Measurements from ENCODE around the gene CEBPG. TPM values are rescaled to one million over a fixed set of nuclear protein-coding genes. Genes with fewer than 3 reads are reported as not detected.

CEBPG gene
- total RNA-seq, 2 experiments from 2014 or later = 30.0 to 31.4 TPM

- no peaks in the 10 kb centered on the region for H3K27me3 Mint-ChIP-seq
- no peak overlapping the region for H3K4me3 Mint-ChIP-seq
- no peak overlapping the region for H3K27ac Mint-ChIP-seq
- CTCF ChIA-PET = no interaction called here
- H3K4me1 Mint-ChIP-seq = no peaks in the 10 kb centered on the region
- DNase-seq = no peak
- POLR2A ChIA-PET = no interaction called here
- H3K36me3 Mint-ChIP-seq (ENCODE audit: low read depth) = no peaks in the 10 kb centered on the region
- no peaks in the 10 kb centered on the region for H3K9me3 Mint-ChIP-seq
These were observed 37.4 kb downstream of the CEBPG start for GRCh38 chr19:33410915-33411401.

DNA sequence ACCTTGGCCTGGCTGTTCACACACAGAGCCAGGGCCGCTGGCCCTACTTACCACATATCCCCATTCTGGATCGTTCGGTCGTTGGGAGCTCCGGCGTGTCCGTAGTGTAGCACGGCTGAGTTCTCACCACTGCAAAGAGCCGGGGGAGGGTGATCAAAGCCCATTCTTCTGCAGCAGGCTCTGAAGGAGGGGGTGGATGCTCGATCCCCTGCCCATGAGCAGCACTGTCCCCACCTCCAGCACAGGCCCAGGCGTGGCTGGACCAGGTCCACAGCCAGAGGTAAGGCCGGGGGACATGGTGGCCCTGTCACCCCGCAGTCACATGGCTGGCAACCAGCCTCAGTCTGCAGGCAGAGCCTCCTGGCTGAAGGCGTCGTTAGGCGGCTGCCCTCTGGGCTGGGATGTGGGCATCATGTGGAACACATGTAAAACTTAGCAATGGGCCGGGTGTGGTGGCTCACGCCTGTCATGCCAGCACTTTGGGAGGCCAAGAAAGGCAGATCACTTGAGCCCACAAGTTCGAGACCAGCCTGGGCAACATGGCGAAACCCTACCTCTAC is 38.2 kb downstream of the CEBPG start:
- no peak for DNase-seq
- ChIA-PET CTCF (no interaction called here), POLR2A (no interaction called here)
- no peaks in the 10 kb centered on the region for H3K9me3 Mint-ChIP-seq
- no peaks in the 10 kb centered on the region for H3K36me3 Mint-ChIP-seq (ENCODE audit: low read depth)
- H3K27me3 Mint-ChIP-seq = no peaks in the 10 kb centered on the region
- no peak overlapping the region for H3K4me3 Mint-ChIP-seq
- H3K27ac Mint-ChIP-seq = no peak overlapping the region
- peaks cover 1% of the 10 kb centered on the region for H3K4me1 Mint-ChIP-seq

DNA sequence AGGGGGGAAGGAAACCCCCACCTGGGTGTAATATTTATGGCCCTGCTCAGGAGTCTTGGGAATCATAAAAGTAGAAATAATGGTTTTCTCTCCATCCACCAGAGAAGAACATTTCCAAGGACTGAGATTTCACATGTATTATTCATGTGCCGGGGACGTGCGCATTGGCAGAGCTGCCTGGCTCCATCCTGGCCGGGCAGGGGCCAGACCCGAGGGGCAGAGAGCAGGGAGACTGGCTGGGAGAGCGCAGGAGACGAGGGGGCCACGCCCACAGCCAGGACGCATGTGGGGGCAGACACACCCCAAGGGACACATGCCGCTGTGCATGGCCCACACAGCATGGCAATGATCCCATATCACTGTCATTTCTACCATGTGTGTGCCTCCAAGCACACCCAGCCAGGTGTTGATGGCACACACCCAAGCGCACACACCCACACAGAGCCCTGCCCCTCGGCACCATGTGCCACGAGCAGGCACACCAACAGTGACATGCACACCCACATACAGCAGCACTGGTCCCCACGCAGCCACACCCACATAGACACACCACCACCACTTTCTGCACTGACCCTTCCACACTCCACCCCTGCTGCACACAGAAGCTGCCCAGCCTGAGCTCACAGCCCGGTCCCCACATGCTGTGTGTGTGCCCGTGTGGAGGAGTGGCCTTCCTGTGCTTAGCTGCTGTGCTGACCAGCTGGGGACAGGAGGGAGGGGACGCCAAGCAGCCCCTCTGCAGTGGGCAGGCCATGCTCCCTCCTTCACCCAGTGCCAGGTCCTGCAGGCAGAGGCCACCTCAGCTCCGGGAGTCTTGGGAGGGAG is 39.3 kb downstream of the CEBPG start:
- ChIA-PET CTCF (interaction anchor here (1.2 kb wide), 1 partner anchor 357 kb away, joined by 3 read pairs; no protein-coding TSS in a partner anchor), POLR2A (no interaction called here)
- Mint-ChIP-seq H3K27ac (no peak overlapping the region), H3K4me1 (peaks cover 1% of the 10 kb centered on the region), H3K27me3 (no peaks in the 10 kb centered on the region), H3K4me3 (no peak overlapping the region), H3K36me3 (ENCODE audit: low read depth) (no peaks in the 10 kb centered on the region), H3K9me3 (no peaks in the 10 kb centered on the region)
- no peak for DNase-seq

DNA sequence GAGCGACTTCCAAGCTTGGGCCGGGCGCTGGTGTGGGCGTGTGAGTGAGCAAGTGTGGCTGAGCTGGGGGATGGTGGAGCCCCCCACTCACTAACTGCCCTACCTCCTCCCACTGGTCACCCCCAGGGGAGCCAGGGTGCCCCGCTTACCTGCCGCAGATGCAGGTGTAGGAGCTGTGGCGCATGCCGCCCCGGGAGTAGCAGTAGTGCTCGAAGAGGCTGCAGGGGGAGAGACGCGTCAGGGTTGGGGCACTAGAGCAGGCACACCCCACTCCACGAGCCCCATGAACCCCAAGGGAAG is 39.9 kb downstream of the CEBPG start:
- Mint-ChIP-seq H3K4me1 (peaks cover 1% of the 10 kb centered on the region), H3K4me3 (no peak overlapping the region), H3K27ac (no peak overlapping the region), H3K36me3 (ENCODE audit: low read depth) (no peaks in the 10 kb centered on the region), H3K9me3 (no peaks in the 10 kb centered on the region), H3K27me3 (no peaks in the 10 kb centered on the region)
- ChIA-PET POLR2A (no interaction called here), CTCF (interaction anchor here (1.2 kb wide), 1 partner anchor 357 kb away, joined by 3 read pairs; no protein-coding TSS in a partner anchor)
- DNase-seq = no peak

DNA sequence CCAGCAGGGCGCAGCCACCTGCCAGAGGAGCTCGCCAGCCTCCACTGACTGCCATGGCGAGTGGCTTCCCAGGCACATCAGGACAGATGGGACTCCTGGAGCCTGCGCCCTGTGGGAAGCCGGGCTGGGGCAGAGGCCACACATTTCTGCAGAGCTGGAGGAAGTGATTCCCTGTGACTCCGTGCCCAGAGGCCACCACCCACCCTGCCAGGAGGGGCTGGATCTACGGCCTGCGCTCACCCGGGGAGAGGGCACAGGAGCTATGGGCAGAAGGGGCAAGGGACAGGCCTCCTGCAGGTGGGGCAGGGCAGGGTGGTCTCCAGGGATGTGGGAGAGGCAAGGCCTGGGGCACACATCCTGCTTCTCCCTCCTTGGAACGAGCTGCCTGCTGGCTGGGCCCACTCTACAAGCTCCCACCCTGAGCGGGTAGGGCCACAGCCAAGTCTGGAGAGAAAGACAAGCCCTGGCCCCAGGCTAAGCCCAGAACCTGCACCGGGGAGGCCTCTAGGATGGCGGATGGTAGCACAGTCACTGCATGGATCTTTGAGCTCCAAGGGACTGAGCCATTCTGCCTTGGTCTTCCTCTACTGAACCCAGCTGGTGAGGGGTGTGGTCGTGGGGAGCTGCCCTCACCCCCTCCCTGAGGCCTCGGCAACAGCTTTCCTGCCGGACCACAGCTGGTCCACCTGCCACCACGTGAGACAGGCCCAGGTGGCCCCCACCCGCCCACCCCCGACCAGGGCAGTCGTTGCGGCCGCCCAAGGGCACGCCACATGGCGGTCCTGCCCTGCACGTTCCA is 40.6 kb downstream of the CEBPG start:
- POLR2A ChIA-PET = no interaction called here
- Mint-ChIP-seq H3K27ac (no peak overlapping the region), H3K4me3 (no peak overlapping the region), H3K4me1 (peaks cover 1% of the 10 kb centered on the region), H3K36me3 (ENCODE audit: low read depth) (no peaks in the 10 kb centered on the region), H3K9me3 (no peaks in the 10 kb centered on the region), H3K27me3 (no peaks in the 10 kb centered on the region)
- no peak for DNase-seq
- CTCF ChIA-PET = interaction anchor here (1.2 to 1.3 kb wide), 2 partner anchors 354 to 356 kb away, joined by 3 read pairs; no protein-coding TSS in a partner anchor

DNA sequence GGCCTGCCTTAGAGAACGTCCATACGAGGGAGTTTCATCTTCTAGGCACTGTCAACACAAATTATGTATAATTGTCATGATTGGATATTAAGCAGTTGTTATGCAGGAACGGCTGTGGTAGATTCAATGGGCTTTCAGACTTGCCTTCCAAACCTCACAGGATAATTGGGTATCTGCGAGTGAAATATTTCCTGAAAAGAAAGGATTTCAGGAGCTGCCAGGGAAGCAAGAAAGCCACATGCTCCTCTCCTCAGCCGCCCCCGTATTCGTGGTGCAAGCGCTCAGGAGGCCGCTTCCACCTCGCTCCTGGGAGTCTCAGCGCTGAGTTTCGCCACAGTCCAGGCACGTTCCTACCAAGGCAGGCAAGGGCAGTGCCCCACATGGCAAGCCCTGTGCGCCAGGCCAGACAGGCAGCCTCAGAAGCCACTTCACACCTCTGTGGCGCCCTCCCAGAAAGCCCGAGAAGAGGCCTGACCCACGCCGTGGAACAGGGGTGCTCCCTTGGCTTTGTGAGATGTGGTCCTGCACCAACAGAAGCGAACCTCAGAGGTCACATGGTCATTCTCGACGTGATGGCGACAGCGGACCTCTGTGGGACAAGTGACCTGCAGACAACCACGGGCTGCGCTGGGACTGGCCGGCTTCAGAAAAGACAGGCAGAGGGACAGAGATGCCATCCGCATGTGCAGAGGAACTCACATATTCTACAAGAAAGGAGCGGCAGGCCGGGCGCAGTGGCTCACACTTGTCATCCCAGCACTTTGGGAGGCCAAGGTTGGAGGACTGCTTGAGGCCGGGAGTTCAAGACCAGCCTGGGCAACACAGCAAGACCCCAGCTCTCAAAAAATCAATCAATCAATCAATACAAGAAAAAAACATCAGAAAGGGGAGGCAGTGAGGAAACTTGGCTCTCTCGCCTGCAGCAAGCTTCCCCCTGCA is 41.4 kb downstream of the CEBPG start:
- ChIA-PET CTCF (interaction anchor here (1.3 to 1.9 kb wide), 5 partner anchors 8 to 354 kb away, joined by 3 to 9 read pairs (median 7); no protein-coding TSS in a partner anchor), POLR2A (no interaction called here)
- Mint-ChIP-seq H3K9me3 (no peaks in the 10 kb centered on the region), H3K27me3 (no peaks in the 10 kb centered on the region), H3K27ac (no peak overlapping the region), H3K36me3 (ENCODE audit: low read depth) (no peaks in the 10 kb centered on the region), H3K4me1 (peaks cover 1% of the 10 kb centered on the region), H3K4me3 (no peak overlapping the region)
- no peak for DNase-seq

DNA sequence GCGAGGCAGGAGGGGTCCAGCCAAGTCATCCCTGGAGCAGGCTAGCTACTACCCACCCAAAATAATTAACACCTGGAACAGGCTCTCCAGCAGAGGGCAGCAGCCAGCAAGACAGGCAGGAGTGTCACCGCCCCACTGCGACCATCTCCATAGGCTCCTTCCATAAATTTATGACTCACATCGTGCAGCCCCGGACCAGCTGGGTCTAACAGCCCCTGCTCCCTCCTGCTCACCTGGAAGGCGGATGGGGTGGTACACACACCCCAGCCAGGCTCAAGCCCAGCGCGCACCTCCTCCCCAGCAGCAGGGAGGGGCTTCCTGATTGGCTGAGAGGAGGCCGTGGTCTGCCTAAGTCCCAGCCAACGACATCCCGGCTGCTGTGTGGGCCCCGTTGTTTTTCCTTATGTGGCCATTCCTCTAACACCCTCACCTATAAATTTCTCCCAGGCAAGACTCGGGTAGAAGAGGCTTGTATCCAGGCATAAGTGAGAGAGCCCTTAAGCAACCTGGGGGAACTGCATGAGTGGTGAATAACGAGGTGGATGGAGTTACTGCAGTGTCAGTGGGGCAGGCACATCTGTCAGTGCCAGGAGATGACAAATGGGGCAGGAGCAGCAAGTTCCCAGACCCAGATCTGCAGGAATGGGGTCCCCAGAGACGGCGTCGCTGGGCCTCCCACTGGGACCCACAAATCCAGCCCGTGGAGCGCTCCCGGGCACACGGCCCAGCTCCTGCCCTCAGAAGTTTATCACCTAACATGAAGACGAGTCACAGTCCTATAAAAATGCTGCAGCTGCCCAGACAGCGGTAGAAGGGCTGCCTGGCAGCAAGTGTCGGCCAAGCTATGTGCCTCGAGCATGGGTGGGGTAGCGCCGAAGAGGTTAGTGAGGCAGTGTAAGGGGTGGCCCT is 43.1 kb downstream of the CEBPG start:
- DNase-seq = peak; percentile 70
- POLR2A ChIA-PET = interaction anchor here (0.8 kb wide), 1 partner anchor 239 kb away, joined by 3 read pairs; no protein-coding TSS in a partner anchor
- no peaks in the 10 kb centered on the region for H3K36me3 Mint-ChIP-seq (ENCODE audit: low read depth)
- H3K9me3 Mint-ChIP-seq = no peaks in the 10 kb centered on the region
- no peak overlapping the region for H3K4me3 Mint-ChIP-seq
- no peaks in the 10 kb centered on the region for H3K27me3 Mint-ChIP-seq
- peaks cover 1% of the 10 kb centered on the region for H3K4me1 Mint-ChIP-seq
- no peak overlapping the region for H3K27ac Mint-ChIP-seq
- CTCF ChIA-PET = interaction anchor here (0.5 to 2.5 kb wide), 15 partner anchors 10 to 355 kb away, joined by 3 to 12 read pairs (median 3); no protein-coding TSS in a partner anchor

GRCh38 chr19:33417751-33418150 is 44.2 kb downstream of the CEBPG start:
- Mint-ChIP-seq H3K36me3 (ENCODE audit: low read depth) (no peaks in the 10 kb centered on the region), H3K9me3 (no peaks in the 10 kb centered on the region), H3K27ac (no peak overlapping the region), H3K4me3 (no peak overlapping the region), H3K4me1 (peaks cover 1% of the 10 kb centered on the region), H3K27me3 (no peaks in the 10 kb centered on the region)
- DNase-seq = no peak
- ChIA-PET POLR2A (no interaction called here), CTCF (interaction anchor here (1.3 to 2.5 kb wide), 2 partner anchors 11 to 353 kb away, joined by 3 to 12 read pairs; no protein-coding TSS in a partner anchor)

DNA sequence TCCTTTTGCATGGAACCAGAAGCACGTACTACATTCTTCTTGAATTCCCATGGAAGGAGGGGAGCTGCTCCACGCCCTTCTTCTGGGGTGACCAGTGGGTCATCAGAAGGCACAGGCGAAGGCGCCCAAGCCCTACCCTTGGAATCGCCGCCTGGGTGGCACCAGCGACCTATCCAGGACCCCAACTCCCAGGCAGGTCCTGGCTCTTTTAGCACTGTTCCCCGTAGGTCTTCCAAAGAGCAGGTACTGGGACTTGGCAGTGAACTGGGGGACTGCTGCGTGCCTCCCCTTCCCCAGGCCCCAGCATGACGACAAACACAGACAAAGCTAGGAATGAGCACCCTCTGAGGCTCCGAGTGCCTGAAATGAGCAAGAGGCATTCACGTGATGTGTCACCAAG is 45.0 kb downstream of the CEBPG start:
- DNase-seq = no peak
- Mint-ChIP-seq H3K36me3 (ENCODE audit: low read depth) (no peaks in the 10 kb centered on the region), H3K9me3 (no peaks in the 10 kb centered on the region), H3K4me1 (peaks cover 1% of the 10 kb centered on the region), H3K27ac (no peak overlapping the region), H3K27me3 (no peaks in the 10 kb centered on the region), H3K4me3 (no peak overlapping the region)
- POLR2A ChIA-PET = no interaction called here
- CTCF ChIA-PET = interaction anchor here (1.3 kb wide), 1 partner anchor 11 kb away, joined by 3 read pairs; no protein-coding TSS in a partner anchor

GRCh38 chr19:33418871-33419787 is 45.6 kb downstream of the CEBPG start:
- CTCF ChIA-PET = interaction anchor here (1.3 kb wide), 1 partner anchor 12 kb away, joined by 3 read pairs; no protein-coding TSS in a partner anchor
- no peaks in the 10 kb centered on the region for H3K36me3 Mint-ChIP-seq (ENCODE audit: low read depth)
- no peak overlapping the region for H3K27ac Mint-ChIP-seq
- no peak overlapping the region for H3K4me3 Mint-ChIP-seq
- H3K27me3 Mint-ChIP-seq = no peaks in the 10 kb centered on the region
- H3K9me3 Mint-ChIP-seq = no peaks in the 10 kb centered on the region
- POLR2A ChIA-PET = no interaction called here
- H3K4me1 Mint-ChIP-seq = peaks cover 1% of the 10 kb centered on the region
- DNase-seq = no peak

DNA sequence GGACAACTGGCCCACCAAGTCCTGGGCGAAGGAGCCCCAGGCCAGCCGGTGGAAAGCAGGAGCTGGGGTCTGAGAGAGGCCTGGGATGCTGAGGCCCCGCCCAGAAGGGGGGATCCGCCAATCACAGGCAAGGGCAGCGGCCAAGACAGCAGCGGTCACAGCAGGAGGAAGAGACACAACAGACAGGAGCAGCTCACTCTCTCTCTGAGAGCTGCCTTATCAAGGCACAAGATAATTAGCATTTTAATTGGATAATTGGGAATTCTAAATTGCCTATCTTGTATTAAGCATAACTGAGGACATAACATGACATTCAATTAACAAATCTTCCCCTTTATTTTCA is 46.2 kb downstream of the CEBPG start:
- Mint-ChIP-seq H3K27me3 (no peaks in the 10 kb centered on the region), H3K9me3 (no peaks in the 10 kb centered on the region), H3K27ac (no peak overlapping the region), H3K36me3 (ENCODE audit: low read depth) (no peaks in the 10 kb centered on the region), H3K4me3 (no peak overlapping the region), H3K4me1 (peaks cover 1% of the 10 kb centered on the region)
- ChIA-PET POLR2A (no interaction called here), CTCF (no interaction called here)
- no peak for DNase-seq

All from activated CD4-positive, alpha-beta memory T cell treated with anti-CD3 and anti-CD28 coated beads, Interleukin-2, amount 10 ng/mL, durations not matched to agents 7 days and 5 days (primary cell).